Central memory CD4-positive, alpha-beta T cell (primary cell): ENCODE measurements around the gene MRPL17.

Experiments
- DNase-seq: peaks from one replicate; pipeline ENCODE4 v3.0.0; 2022

Gene MRPL17

DNA sequence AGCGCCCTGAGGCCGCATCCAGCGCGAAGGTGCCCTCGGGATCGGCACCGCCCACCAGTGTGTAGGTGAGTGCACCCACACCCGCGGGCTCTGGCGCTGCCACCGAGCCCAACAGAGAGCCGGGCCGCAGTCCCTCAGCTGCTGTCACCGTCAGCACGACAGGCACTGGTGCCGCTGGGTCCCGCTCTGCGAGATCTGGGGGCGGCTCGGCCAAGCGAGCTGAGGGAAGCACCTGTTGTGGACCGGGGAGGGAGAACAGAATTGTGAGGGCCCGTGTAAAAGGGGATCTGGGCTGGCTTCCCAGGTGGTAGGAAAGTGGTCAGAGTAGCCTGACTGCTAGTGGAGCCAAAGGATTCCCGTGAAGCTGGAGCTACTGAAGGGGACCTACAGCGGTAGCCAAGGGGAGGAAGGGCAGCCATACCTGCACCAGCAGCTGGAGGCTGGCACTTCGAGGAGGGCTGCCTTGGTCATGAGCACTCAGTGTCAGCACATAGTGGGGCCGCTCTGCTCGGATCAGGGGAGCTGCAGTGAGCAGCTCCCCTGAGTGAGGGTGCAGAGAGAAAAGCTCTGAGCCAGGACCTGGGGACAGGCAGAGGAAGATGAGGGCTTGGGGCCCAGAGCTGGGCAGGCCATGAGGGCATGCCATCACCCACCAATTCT lies 52.4 kb downstream of the MRPL17 start:
- DNase-seq: no peak
